ENCODE results near the gene HCK.
"Not testable (repeated sequence)": the region's sequence is repeated elsewhere in the genome, so short reads cannot be mapped to it uniquely, and the experiment has no call there.

HCK gene

GRCh38 chr20:32109392-32110172, 57.5 kb downstream of the HCK start, which contains the start of gene TM9SF4:
TSS of gene TM9SF4 (plus strand) at chr20:32109714. CDS start at chr20:32109741, 27 bp downstream.
- peak; percentile 85 for DNase-seq

- DNase-seq: no peak
Observed at GRCh38 chr20:32110173-32110704, 58.2 kb downstream of the HCK start.

GRCh38 chr20:32110727-32111126, 58.7 kb downstream of the HCK start:
- DNase-seq: no peak

DNA sequence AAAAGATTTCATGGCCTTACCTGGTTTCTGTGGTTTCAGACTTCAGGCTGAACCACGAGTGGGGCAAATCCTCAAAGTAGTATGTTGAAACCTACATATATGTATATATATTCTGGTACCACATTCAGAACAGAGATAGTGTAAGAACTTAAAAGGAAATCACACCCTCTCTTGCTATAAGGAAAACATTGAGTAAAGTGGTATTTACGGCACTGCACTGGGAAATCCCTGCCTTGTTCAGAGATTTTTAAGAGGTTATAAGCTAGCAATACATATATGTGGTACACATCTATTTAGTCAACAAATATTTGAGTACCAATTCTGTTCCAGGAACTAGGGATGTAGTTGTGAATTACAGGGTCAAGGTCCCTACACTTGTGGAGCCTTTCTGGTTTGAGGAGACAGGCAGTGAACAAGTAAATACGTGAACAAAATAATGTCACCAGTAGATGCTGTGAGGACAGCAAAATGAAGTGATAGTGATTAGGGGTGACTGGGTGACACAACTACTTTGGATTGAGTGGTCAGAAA, 59.2 kb downstream of the HCK start:
- no peak for DNase-seq

DNA sequence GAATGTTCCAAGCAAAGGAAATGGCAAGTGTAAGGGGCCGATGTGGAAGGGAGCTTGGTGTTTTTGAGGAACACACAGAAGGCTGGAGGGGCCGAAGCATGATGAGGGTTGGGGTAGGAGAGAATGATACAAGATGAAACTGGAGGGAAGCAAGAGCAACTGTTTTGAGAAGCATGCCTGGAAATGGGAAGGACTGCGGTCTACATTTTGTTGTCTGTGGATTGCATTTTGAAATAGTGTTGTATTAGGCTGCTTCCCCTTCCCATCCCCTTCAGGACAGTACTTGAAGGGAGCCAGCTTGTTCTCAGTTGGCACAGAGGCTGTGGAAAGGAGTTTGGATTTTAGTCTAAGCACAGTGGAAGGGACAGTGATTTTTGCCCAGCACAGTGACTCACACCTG, 59.7 kb downstream of the HCK start:
- no peak for DNase-seq

DNA sequence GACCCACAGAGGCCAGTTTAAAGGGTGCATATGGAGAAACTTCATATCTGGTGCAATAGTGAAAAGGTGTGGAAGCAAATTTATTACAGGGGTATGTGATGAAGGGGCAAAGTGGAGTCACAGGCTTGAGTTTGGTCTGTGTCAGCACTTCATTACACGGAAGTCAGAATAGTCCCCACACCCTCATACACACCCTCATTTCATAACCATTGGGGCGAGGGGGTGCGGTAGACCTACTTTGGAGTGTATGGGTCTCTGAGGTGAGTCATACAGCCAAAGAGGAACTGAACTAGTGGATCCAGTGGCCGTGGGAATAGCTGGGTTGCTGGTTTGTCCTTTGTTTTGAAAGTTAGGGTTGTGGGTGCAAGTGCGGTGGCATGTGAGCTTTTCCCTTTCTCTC, 60.8 kb downstream of the HCK start:
- no peak for DNase-seq

DNA sequence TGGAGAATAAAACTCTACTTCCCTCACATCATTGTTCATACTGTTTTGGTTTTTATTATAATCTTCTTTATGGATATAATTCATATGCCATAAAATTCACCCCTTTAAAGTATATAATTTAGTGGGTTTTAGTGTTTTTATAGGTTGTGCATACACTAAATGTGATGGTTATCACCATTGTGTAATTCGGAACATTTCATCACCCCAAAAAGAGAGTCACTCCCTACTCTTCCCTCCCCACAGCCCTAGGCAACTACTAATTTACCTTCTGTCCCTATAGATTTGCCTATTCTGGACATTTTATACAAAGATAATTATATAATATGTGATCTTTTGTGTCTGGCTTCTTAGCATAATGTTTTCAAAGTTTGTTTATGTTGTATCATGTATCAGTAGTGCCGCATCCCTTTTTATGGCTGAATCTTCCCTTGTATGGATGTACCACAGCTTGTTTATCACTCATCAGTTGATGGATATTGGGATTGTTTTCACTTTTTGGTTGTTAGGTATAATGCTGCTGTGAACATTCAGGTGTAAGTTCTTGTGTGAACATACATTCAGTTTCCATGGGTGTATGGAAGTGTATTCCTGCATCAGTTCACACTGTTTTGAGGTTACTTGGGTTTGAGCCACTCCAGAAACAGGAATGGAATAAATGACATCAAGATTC, 61.7 kb downstream of the HCK start:
- DNase-seq: no peak

DNA sequence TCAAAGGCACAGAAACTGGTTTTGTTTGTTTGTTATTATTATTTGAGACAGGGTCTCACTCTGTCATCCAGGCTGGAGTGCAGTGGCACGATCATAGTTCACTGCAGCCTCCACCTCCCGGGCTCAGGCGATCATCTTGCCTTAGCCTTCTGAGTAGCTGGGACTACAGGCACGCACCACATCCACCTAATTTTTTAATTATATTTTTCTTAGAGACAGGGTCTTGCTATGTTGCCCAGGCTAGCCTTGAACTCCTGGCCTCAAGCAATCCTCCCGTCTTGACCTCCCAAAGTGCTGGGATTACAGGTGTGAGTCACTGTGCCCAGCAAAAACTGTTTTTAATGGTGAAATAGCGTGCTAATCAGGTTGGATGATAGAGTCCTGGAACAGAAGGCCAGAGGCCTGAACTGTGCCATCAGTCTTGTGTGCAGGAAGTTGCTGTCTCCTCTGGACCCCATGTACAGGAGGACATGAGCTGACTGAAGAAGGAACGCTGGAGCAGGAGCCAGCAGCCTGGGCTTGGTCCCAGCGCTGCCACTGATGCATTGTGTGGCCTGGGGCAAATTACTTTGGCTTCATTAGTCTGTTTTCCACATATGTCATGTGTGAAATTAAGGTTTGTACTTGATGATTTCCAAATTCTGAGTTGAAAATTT, 62.4 kb downstream of the HCK start:
- DNase-seq: no peak

GRCh38 chr20:32115211-32115767, 63.2 kb downstream of the HCK start:
- no peak for DNase-seq

GRCh38 chr20:32116079-32116521, 64.1 kb downstream of the HCK start:
- DNase-seq: no peak

DNA sequence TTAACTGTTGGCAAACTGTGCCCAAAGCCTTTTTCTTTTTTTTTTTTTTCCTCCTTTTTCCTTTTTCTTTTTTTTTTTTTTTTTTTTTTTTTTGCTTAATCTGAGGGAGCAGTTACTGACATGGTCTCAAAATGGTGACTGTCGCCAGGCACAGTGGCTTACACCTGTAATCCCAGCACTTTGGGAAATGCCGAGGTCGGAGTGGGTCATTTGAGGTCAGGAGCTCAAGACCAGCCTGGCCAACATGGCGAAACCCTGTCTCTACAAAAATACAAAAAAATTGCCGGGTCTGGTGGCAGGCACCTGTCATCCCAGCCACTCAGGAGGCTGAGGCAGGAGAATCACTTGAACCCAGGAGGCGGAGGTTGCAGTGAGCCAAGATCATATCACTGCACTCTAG, 64.8 kb downstream of the HCK start:
- not testable (repeated sequence) for DNase-seq

DNA sequence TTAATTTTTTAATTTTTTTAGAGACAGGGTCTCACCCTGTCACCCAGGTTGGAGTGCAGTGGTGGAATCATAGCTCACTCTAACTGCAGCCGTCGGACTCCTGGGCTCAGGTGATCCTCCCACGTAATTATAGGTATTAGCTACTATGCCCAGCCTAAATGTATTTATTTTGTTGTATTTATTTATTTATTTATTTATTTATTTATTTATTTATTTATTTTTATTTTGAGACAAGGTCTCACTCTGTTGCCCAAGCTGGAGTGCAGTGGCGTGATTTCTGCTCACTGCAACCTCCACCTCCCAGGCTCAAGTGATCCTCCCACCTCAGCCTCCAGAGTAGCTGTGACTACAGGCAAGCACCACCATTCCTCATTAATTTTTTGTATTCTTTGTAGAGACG, 66.4 kb downstream of the HCK start:
- DNase-seq: not testable (repeated sequence)

DNA sequence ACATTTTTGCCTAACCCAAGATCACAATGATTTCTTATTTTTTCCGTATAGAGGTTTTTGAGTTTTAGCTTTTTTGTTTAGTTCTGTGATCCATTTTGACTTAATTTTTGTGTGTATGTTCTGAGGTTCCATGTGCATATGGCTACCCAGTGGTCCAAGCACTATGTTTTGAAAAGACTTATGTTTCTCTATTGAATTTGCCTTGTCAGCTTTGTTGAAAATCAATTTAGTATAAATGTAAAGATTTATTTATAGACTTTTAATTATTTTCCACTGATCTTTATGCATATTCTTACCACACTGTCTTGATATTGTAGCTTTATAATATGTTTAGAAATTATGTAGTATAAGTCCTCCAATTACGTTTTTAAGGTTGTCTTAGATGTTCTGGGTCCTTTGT, 67.7 kb downstream of the HCK start:
- no peak for DNase-seq

GRCh38 chr20:32121908-32122307, 69.9 kb downstream of the HCK start:
- not testable (repeated sequence) for DNase-seq

DNA sequence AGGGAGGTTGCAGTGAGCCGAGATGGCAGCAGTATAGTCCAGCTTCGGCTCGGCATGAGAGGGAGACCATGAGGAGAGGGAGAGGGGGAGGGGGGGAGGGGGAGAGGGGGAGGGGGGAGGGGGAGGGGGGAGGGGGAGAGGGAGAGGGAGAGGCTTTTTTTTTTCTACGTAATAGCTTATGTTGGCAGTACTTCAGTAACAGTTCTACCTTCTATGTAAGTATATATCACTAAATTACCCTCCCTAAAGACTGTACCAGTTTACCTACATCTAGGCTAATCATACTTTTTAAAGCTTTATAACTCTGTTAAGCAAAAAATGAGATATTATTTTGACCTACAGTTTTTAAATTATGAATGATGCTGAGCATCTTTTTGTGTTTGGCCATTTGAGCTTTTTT, 71.0 kb downstream of the HCK start:
- no peak for DNase-seq

DNA sequence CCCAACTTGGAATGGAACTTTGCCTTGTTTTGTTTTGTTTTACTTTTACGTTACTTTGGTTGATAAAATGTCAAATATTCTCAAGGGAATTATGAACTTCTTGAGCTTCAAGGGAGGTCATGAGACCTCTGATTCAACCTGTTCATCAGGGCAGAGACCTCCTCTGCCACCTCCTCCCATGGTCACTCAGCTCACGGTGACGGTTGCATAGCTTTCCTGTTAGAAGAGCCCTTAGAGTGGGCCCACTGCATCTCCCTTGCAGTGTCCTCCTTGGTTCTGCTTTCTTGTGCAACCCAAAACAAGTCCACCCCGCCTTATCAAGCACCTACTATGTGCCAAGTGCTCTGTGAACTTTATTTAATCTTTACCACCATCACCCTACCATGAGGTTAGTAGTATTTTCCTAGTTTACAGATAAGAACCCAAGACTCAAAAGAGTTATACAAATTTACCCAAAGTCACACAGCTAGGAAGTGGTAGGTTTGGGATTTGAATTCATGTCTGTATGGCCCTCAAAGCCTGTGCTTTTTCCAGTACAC, 72.9 kb downstream of the HCK start:
- DNase-seq: no peak

- no peak for DNase-seq
Observed at GRCh38 chr20:32125506-32125905, 73.5 kb downstream of the HCK start.

DNA sequence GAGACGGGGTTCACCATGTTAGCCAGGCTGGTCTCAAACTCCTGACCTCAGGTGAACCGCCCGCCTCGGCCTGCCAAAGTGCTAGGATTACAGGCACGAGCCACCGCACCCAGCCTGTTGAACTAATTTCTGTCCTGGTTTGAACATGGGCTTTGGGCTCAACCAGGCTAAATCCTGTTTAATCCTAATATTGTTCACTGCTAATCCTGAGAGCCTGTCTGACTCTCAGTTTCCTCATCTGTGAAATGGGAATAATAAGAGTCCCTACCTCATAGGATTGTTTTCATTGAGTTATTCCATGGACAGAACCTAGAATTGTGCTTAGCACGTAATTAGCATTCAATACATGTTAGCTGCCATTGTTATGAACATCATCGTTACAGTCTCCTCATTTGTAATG, 74.9 kb downstream of the HCK start:
- DNase-seq: no peak

DNA sequence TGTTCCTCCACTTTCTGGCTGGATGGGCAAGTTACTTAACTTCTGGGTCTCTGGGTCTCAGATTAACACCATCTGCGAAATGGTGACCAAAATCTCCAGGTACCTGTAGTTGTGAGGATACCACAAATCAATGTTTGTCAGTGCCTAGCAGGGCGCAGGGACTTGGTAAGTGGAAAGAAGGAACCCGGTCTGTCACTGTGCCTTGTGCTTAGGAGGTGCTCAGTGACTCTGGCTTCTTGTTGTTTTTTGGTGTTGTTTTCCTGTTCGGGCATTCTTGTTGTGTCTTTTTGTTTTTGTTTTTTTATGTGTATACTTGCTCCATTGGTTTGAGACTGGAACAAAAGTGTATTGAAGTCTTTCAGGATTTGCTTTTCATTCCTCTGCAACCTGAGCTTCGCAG, 75.3 kb downstream of the HCK start:
- DNase-seq: no peak

- DNase-seq: no peak
Observed at GRCh38 chr20:32128167-32128566, 76.1 kb downstream of the HCK start.

- DNase-seq: no peak
Observed at GRCh38 chr20:32129863-32130262, 77.8 kb downstream of the HCK start.

DNA sequence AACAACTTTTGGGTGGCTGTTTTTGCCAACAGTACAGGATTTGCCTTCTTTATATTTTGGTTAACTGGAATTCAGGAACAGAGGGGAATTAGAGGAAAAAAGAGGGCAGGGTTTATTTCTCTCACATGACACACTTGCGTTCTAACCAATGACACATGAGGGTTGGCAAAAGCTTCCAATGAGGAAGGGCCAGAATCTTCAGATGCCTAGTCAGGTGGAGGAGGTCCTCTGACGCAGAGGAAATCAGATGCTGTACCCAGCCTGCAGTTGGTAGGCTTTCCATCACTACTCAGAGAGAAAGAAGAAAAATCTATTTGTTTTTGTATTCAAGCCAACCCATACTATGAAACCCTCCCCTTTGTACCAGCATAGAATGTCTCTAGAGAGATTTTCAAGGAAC, 78.3 kb downstream of the HCK start:
- no peak for DNase-seq

DNA sequence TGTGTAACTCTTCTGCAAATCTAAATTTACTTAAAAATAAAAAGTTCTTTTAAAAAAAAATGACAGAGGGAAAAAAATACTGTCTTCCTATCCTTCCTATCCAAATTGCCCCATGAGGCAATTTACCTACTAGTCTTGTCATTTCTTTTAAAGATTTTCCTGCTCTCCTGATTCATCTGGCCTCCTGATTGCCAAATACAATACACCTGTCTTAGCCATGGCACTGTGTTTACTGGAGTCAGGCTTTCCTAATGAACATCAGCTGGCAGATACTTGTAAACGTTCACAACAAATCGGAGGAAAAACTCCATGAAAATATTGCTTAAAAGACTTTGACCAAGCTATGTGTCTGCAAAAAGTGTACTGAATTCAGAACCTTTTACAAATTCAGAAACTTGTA, 78.9 kb downstream of the HCK start:
- no peak for DNase-seq
